GM21390 (cell line): ENCODE results near the gene ZNF334.
A peak's percentile ranks its signal among the peaks of the same experiment; 100 is the strongest.

Experiments used
- ATAC-seq: cut with Tn5 transposase; IDR thresholded peaks from one replicate; pipeline ENCODE4 v1.9.1; 2021; ENCODE audit not compliant: unreplicated experiment

The ZNF334 gene

GRCh38 chr20:46512943-46513844 lies at the start of gene ZNF334:
Gene ZNF334 (minus strand): TSS chr20:46513559. CDS start chr20:46512102, 1,457 bp downstream.
- ATAC-seq = no peak

GRCh38 chr20:46562373-46563169 lies 49.2 kb upstream of the ZNF334 start:
- ATAC-seq = peak; percentile 70

- ATAC-seq = no peak
Observed at GRCh38 chr20:46562009-46562372, 48.6 kb upstream of the ZNF334 start.

- no peak for ATAC-seq
Observed at GRCh38 chr20:46559685-46560440, 46.5 kb upstream of the ZNF334 start.

- ATAC-seq = no peak
Observed at GRCh38 chr20:46559001-46559400, 45.6 kb upstream of the ZNF334 start.

- ATAC-seq = no peak
Observed at GRCh38 chr20:46558511-46558959, 45.2 kb upstream of the ZNF334 start.

GRCh38 chr20:46557231-46557956 lies 44.0 kb upstream of the ZNF334 start:
- ATAC-seq = no peak

GRCh38 chr20:46555370-46555956 lies 42.1 kb upstream of the ZNF334 start:
- ATAC-seq = no peak

GRCh38 chr20:46554828-46555227 lies 41.5 kb upstream of the ZNF334 start:
- no peak for ATAC-seq

- ATAC-seq = no peak
Observed at GRCh38 chr20:46553926-46554325, 40.6 kb upstream of the ZNF334 start.

- peak; percentile 76 for ATAC-seq
Observed at GRCh38 chr20:46552460-46553420, 39.4 kb upstream of the ZNF334 start.

- ATAC-seq = no peak
Observed at GRCh38 chr20:46551522-46552381, 38.4 kb upstream of the ZNF334 start.

GRCh38 chr20:46550461-46550860 lies 37.1 kb upstream of the ZNF334 start, which contains the start of gene OCSTAMP:
Gene OCSTAMP (minus strand): TSS chr20:46550654. CDS start chr20:46550560, 94 bp downstream.
- no peak for ATAC-seq

GRCh38 chr20:46549188-46549972 lies 36.0 kb upstream of the ZNF334 start:
- ATAC-seq = no peak

GRCh38 chr20:46548688-46549087 lies 35.3 kb upstream of the ZNF334 start:
- ATAC-seq = no peak

- no peak for ATAC-seq
Observed at GRCh38 chr20:46547995-46548394, 34.6 kb upstream of the ZNF334 start.

GRCh38 chr20:46546936-46547335 lies 33.6 kb upstream of the ZNF334 start:
- no peak for ATAC-seq
